GM12801 (cell line): ENCODE measurements around the gene ARVCF.

Source experiments
- CTCF ChIP-seq: IDR thresholded peaks from one replicate; pipeline ENCODE4 v1.5.1; 2011; ENCODE audit warnings: control low read depth; ENCODE audit not compliant: insufficient read length; ENCODE audit errors: extremely low read depth

ARVCF gene

GRCh38 chr22:20000246-20001081 lies 16.2 kb downstream of the ARVCF start:
- TF ChIP-seq CTCF = no peak

- TF ChIP-seq CTCF = no peak
Measured at GRCh38 chr22:19998991-19999820, 17.4 kb downstream of the ARVCF start.

GRCh38 chr22:19998232-19998951 lies 18.2 kb downstream of the ARVCF start:
- no peak for TF ChIP-seq CTCF

GRCh38 chr22:19997561-19998231 lies 18.9 kb downstream of the ARVCF start:
- no peak for TF ChIP-seq CTCF

- TF ChIP-seq CTCF = no peak
Measured at GRCh38 chr22:19996694-19997384, 19.8 kb downstream of the ARVCF start.

- no peak for TF ChIP-seq CTCF
Measured at GRCh38 chr22:19995611-19996339, 20.8 kb downstream of the ARVCF start.
